ENCODE measurements around the gene CPB2. TPM values are rescaled to one million over a fixed set of nuclear protein-coding genes. Genes with fewer than 3 reads are reported as not detected.

CPB2 gene
- total RNA-seq, 1 donor from 2014 or later: not detected

DNA sequence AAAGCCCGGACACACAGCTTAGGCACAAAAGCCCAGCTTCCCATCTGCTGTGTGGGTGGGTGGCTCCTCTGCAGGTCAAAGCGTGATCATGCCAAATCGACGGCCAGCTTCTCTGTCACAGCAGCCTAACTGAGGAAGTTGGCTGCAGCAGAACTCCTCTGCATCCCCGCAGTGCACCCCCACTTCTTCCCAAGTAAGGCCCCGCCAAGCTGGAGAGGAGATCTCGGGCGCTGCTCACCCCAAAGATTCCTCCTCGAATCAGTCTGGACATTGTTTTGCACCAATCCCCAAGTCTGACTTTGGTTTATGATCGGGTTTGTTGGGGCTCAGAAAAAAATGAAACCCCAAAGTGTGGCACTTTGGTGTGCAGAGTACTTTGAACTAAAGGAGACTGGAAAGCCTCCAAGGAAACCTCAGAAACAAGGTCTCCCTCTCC is 19.7 kb upstream of the CPB2 start:
- no peak overlapping the region for H3K4me3 Mint-ChIP-seq (ENCODE audit: unreplicated experiment)
- no peaks in the 10 kb centered on the region for H3K36me3 Mint-ChIP-seq (ENCODE audit: low read depth, unreplicated experiment)
- peaks cover 20% of the 10 kb centered on the region for H3K4me1 Mint-ChIP-seq (ENCODE audit: unreplicated experiment)
- no peaks in the 10 kb centered on the region for H3K9me3 Mint-ChIP-seq (ENCODE audit: unreplicated experiment)
- no peak for DNase-seq (ENCODE audit: low spot score)
- no peak overlapping the region for H3K27ac Mint-ChIP-seq (ENCODE audit: unreplicated experiment)
- TF ChIP-seq, protein P1, sequence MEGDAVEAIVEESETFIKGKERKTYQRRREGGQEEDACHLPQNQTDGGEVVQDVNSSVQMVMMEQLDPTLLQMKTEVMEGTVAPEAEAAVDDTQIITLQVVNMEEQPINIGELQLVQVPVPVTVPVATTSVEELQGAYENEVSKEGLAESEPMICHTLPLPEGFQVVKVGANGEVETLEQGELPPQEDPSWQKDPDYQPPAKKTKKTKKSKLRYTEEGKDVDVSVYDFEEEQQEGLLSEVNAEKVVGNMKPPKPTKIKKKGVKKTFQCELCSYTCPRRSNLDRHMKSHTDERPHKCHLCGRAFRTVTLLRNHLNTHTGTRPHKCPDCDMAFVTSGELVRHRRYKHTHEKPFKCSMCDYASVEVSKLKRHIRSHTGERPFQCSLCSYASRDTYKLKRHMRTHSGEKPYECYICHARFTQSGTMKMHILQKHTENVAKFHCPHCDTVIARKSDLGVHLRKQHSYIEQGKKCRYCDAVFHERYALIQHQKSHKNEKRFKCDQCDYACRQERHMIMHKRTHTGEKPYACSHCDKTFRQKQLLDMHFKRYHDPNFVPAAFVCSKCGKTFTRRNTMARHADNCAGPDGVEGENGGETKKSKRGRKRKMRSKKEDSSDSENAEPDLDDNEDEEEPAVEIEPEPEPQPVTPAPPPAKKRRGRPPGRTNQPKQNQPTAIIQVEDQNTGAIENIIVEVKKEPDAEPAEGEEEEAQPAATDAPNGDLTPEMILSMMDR (IDR thresholded peaks at IDR 0.05; ENCODE audit: unreplicated experiment): no peak
- H3K27me3 Mint-ChIP-seq (ENCODE audit: unreplicated experiment): peaks cover 2% of the 10 kb centered on the region

DNA sequence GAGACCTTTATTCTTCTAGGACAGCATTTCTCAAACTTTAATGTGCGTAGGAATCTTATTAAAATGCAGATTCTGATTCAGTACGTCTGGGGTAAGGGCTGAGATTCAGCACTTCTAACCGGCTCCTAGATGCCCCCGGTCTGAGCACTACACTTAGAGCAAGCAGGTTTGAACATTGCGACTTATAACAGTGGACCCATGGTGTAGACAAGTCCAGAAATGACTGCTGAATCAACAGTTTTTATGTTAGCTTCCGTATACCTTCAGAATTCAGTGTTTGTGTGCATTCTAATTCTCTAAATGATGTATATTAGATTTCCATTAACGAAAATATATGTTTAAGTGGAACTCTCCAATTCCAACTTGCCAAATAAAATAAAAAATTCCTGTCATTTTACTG is 17.5 kb upstream of the CPB2 start:
- peaks cover 24% of the 10 kb centered on the region for H3K4me1 Mint-ChIP-seq (ENCODE audit: unreplicated experiment)
- H3K4me3 Mint-ChIP-seq (ENCODE audit: unreplicated experiment): no peak overlapping the region
- H3K27me3 Mint-ChIP-seq (ENCODE audit: unreplicated experiment): peaks cover 2% of the 10 kb centered on the region
- H3K36me3 Mint-ChIP-seq (ENCODE audit: low read depth, unreplicated experiment): no peaks in the 10 kb centered on the region
- H3K9me3 Mint-ChIP-seq (ENCODE audit: unreplicated experiment): no peaks in the 10 kb centered on the region
- no peak for DNase-seq (ENCODE audit: low spot score)
- TF ChIP-seq, protein P1 (IDR thresholded peaks at IDR 0.05; ENCODE audit: unreplicated experiment): no peak
- no peak overlapping the region for H3K27ac Mint-ChIP-seq (ENCODE audit: unreplicated experiment)

DNA sequence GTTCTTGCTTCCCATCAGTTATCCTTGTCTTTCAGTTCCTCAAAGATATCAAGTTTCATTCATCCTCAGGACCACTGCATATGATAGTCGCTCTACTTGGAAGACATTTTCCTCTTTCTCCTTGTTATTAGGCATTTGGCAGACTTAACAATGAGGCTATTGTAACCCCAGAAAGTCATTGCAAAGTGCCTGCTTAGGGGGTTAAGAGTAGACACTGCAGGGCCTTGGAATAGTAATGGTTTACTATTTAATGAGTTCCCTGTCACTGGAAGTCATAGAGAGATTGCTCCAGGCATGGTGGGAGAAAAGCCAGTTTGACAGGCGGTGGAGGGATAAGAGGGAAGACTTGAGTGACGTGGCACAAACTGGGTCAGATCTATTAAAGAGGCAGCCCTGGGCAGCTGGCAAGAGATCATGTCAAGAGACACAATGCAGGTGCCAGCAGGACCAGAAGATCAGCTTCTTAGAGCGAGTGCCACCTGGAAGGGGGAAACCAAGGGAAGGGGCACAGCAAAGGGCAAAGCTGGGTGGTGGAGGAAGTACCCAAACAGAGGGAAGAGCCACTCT is 16.8 kb upstream of the CPB2 start:
- Mint-ChIP-seq H3K4me1 (ENCODE audit: unreplicated experiment) (peaks cover 24% of the 10 kb centered on the region), H3K4me3 (ENCODE audit: unreplicated experiment) (no peak overlapping the region), H3K9me3 (ENCODE audit: unreplicated experiment) (no peaks in the 10 kb centered on the region)

DNA sequence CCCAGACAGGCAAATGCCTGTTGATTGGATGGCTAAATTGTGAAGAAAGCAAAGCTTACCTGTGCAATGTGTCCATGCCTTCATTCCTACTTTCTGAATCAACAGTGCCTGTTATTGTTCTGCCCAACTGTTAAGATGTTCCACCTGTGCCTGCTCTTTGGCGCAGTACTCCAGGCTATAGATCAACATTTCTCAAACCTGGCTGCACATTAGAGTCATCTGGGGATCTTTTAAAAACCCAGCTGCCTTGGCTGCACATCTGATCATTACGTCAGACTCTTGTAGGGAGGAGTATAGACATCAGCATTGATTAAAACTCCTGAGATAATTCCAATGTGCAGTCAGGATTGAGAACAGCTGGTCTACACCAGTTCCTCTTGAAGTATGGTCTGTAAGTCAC is 16.2 kb upstream of the CPB2 start:
- Mint-ChIP-seq H3K9me3 (ENCODE audit: unreplicated experiment) (no peaks in the 10 kb centered on the region), H3K36me3 (ENCODE audit: low read depth, unreplicated experiment) (no peaks in the 10 kb centered on the region)
- no peak for DNase-seq (ENCODE audit: low spot score)

More for the DNA sequence above, 16.8 kb upstream of the CPB2 start:
- Mint-ChIP-seq H3K36me3 (ENCODE audit: low read depth, unreplicated experiment) (no peaks in the 10 kb centered on the region), H3K27ac (ENCODE audit: unreplicated experiment) (no peak overlapping the region), H3K27me3 (ENCODE audit: unreplicated experiment) (peaks cover 2% of the 10 kb centered on the region)
- TF ChIP-seq, protein P1 (IDR thresholded peaks at IDR 0.05; ENCODE audit: unreplicated experiment): no peak
- DNase-seq (ENCODE audit: low spot score): no peak

More for the DNA sequence above, 16.2 kb upstream of the CPB2 start:
- peaks cover 24% of the 10 kb centered on the region for H3K4me1 Mint-ChIP-seq (ENCODE audit: unreplicated experiment)
- no peak overlapping the region for H3K4me3 Mint-ChIP-seq (ENCODE audit: unreplicated experiment)
- peaks cover 2% of the 10 kb centered on the region for H3K27me3 Mint-ChIP-seq (ENCODE audit: unreplicated experiment)
- TF ChIP-seq, protein P1 (IDR thresholded peaks at IDR 0.05; ENCODE audit: unreplicated experiment): no peak
- H3K27ac Mint-ChIP-seq (ENCODE audit: unreplicated experiment): no peak overlapping the region
